A549 (cell line): Measurements from ENCODE around the gene SPPL2C.

Experiments
- CEBPB ChIP-seq, 2 experiments: fragments of >200 bp in 1 of 2; sonication (Bioruptor Twin) in 1 of 2; formaldehyde crosslinking in 1 of 2; IDR thresholded peaks; 2 replicates each; pipeline ENCODE4 v1.6.1; 2012 to 2016
- EP300 ChIP-seq, 2 experiments: fragments of >200 bp; sonication (Bioruptor Twin); formaldehyde crosslinking; IDR thresholded peaks; 2 replicates in 1 of 2; 3 replicates in 1 of 2; pipeline ENCODE4 v1.6.1; 2016 to 2017
- JUNB ChIP-seq: fragments of >200 bp; sonication (Bioruptor Twin); formaldehyde crosslinking; IDR thresholded peaks from 2 replicates; pipeline ENCODE4 v1.6.1; 2016
- MAFK ChIP-seq: fragments of 450-650 bp; IDR thresholded peaks from 2 replicates; pipeline ENCODE4 v1.6.1; 2014; ENCODE audit not compliant: partially characterized antibody
- POLR2A ChIP-seq: IDR thresholded peaks from 2 replicates; pipeline ENCODE4 v1.6.1; 2012; ENCODE audit warnings: mild to moderate bottlenecking, low read length
- POLR2AphosphoS2 ChIP-seq: conservative IDR thresholded peaks from 2 replicates; pipeline ENCODE4 v1.6.1; 2012; ENCODE audit warnings: low read length, improper control_type of control experiment, inconsistent platforms
- SMC3 ChIP-seq: fragments of >200 bp; sonication (Bioruptor Twin); formaldehyde crosslinking; IDR thresholded peaks from 3 replicates; pipeline ENCODE4 v1.6.1; 2018; ENCODE audit warnings: inconsistent platforms
- TF ChIP-seq, protein P1 (sequence below): fragments of >200 bp; sonication (Bioruptor Twin); formaldehyde crosslinking; IDR thresholded peaks from 3 replicates; pipeline ENCODE4 v1.5.1; 2016
- TF ChIP-seq, protein P2 (sequence below): fragments of 200-600 bp; sonication (generic); IDR thresholded peaks from 2 replicates; pipeline ENCODE4 v1.6.1; 2016; ENCODE audit warnings: antibody characterized with exemption, mild to moderate bottlenecking, moderate library complexity
- TF ChIP-seq, protein P3 (sequence below): IDR thresholded peaks from 2 replicates; pipeline ENCODE4 v1.6.1; 2012

DNA sequence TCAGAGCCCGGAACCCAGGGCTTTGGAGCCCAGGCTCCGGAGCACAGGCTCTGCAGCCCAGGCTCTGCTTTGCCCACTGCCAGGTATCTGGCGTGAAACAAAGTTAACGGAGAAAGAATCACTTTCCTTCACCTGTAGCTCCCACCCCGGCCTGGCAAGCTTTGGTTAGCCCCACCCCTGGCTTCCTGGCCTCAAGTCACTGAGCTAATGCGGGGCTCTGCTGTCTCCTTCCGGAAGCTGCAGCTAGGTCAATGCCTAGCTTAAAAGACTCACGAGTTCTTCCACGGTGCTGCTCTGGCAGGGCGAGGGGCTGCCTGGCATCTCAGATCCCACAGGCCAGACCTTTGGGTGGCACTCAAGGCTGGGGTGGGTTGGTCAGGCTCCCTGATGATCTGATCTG is 21.1 kb upstream of the SPPL2C start:
- TF ChIP-seq, protein P1, sequence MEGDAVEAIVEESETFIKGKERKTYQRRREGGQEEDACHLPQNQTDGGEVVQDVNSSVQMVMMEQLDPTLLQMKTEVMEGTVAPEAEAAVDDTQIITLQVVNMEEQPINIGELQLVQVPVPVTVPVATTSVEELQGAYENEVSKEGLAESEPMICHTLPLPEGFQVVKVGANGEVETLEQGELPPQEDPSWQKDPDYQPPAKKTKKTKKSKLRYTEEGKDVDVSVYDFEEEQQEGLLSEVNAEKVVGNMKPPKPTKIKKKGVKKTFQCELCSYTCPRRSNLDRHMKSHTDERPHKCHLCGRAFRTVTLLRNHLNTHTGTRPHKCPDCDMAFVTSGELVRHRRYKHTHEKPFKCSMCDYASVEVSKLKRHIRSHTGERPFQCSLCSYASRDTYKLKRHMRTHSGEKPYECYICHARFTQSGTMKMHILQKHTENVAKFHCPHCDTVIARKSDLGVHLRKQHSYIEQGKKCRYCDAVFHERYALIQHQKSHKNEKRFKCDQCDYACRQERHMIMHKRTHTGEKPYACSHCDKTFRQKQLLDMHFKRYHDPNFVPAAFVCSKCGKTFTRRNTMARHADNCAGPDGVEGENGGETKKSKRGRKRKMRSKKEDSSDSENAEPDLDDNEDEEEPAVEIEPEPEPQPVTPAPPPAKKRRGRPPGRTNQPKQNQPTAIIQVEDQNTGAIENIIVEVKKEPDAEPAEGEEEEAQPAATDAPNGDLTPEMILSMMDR = no peak
- TF ChIP-seq POLR2A = no peak
- TF ChIP-seq, protein P2, sequence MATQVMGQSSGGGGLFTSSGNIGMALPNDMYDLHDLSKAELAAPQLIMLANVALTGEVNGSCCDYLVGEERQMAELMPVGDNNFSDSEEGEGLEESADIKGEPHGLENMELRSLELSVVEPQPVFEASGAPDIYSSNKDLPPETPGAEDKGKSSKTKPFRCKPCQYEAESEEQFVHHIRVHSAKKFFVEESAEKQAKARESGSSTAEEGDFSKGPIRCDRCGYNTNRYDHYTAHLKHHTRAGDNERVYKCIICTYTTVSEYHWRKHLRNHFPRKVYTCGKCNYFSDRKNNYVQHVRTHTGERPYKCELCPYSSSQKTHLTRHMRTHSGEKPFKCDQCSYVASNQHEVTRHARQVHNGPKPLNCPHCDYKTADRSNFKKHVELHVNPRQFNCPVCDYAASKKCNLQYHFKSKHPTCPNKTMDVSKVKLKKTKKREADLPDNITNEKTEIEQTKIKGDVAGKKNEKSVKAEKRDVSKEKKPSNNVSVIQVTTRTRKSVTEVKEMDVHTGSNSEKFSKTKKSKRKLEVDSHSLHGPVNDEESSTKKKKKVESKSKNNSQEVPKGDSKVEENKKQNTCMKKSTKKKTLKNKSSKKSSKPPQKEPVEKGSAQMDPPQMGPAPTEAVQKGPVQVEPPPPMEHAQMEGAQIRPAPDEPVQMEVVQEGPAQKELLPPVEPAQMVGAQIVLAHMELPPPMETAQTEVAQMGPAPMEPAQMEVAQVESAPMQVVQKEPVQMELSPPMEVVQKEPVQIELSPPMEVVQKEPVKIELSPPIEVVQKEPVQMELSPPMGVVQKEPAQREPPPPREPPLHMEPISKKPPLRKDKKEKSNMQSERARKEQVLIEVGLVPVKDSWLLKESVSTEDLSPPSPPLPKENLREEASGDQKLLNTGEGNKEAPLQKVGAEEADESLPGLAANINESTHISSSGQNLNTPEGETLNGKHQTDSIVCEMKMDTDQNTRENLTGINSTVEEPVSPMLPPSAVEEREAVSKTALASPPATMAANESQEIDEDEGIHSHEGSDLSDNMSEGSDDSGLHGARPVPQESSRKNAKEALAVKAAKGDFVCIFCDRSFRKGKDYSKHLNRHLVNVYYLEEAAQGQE = no peak
- no peak for TF ChIP-seq MAFK
- no peak for TF ChIP-seq EP300 (IDR thresholded peaks at IDR 0.05)
- no peak for TF ChIP-seq JUNB
- TF ChIP-seq, protein P3, sequence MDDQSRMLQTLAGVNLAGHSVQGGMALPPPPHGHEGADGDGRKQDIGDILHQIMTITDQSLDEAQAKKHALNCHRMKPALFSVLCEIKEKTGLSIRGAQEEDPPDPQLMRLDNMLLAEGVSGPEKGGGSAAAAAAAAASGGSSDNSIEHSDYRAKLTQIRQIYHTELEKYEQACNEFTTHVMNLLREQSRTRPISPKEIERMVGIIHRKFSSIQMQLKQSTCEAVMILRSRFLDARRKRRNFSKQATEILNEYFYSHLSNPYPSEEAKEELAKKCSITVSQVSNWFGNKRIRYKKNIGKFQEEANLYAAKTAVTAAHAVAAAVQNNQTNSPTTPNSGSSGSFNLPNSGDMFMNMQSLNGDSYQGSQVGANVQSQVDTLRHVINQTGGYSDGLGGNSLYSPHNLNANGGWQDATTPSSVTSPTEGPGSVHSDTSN = no peak
- no peak for TF ChIP-seq POLR2AphosphoS2
- TF ChIP-seq SMC3 = no peak
- no peak for TF ChIP-seq CEBPB (IDR thresholded peaks at IDR 0.05)
